AG10803 (cell line): ENCODE measurements around the gene KLC1.

Source experiments
- DNase-seq: peaks from one replicate; pipeline ENCODE4 v3.0.0; 2010; ENCODE audit warnings: low read depth
- H3K4me3 ChIP-seq: 2 replicates; pipeline ENCODE4 v1.5.1; 2011; ENCODE audit warnings: mild to moderate bottlenecking, low read length, control low read depth
- CTCF ChIP-seq: conservative IDR thresholded peaks from 2 replicates; pipeline ENCODE4 v1.5.1; 2011; ENCODE audit warnings: mild to moderate bottlenecking, low read length, control low read depth, inconsistent platforms

The KLC1 gene

DNA sequence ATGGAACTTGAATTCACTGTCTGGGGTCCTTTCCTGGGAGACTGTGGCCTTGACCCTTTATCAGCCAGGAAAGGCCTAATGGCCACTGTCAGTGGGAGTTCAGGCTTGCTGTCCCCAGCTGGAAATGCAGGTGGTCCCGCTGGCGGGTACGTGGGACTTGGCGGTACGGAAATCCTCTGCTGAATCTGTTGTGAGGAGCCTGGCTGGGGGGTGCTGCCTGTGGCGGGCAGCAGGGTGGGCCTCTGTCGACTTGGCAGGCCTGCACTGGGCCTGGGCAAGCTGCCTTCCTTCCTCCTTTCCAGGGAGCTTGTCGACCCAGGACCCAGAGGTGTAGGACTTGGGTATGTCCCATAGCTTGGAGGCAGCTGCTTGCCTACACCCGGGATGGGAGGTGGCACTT lies 112.9 kb downstream of the KLC1 start:
- no peak for DNase-seq
- no peak for TF ChIP-seq CTCF
- H3K4me3 ChIP-seq: no peak overlapping the region

- TF ChIP-seq CTCF: no peak
- DNase-seq: no peak
- H3K4me3 ChIP-seq: no peak overlapping the region
Observed at GRCh38 chr14:103742499-103743255, 113.7 kb downstream of the KLC1 start.

- TF ChIP-seq CTCF: no peak
- no peak overlapping the region for H3K4me3 ChIP-seq
- DNase-seq: no peak
Observed at GRCh38 chr14:103743691-103744090, 114.7 kb downstream of the KLC1 start.

- no peak overlapping the region for H3K4me3 ChIP-seq
- no peak for DNase-seq
- TF ChIP-seq CTCF: no peak
Observed at GRCh38 chr14:103744621-103745395, 115.8 kb downstream of the KLC1 start.

GRCh38 chr14:103745424-103745823 lies 116.4 kb downstream of the KLC1 start:
- no peak for TF ChIP-seq CTCF
- H3K4me3 ChIP-seq: no peak overlapping the region
- DNase-seq: no peak

DNA sequence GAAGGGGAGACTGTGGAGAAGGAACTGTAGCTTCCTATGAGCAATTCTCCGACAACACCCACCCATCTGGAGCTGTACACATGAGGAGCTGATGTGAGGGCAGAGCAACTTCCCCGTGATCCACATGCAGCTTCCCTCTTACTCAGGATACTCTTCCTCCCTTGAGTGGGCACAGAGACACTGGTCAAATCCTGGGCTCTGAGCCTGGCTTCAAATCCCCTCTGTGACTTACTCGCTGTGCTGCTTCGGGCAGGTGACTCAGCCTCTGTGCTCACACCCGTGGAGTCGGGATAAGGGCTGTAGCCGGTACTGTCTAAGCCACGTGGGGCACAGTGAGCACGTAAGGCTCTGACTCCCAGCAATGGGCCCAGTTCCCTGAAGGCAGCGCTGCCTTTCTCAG lies 117.7 kb downstream of the KLC1 start:
- no peak for TF ChIP-seq CTCF
- DNase-seq: peak; percentile 13
- no peak overlapping the region for H3K4me3 ChIP-seq

GRCh38 chr14:103748534-103748857 lies 119.5 kb downstream of the KLC1 start:
- DNase-seq: no peak
- no peak overlapping the region for H3K4me3 ChIP-seq
- no peak for TF ChIP-seq CTCF
